Measurements from ENCODE around the gene RPL21.
"Not testable (repeated sequence)": the region's sequence is repeated elsewhere in the genome, so short reads cannot be mapped to it uniquely, and the experiment has no call there.

RPL21 gene

GRCh38 chr13:27259831-27260230 lies 8.5 kb downstream of the RPL21 start:
- DNase-seq: no peak

- DNase-seq: no peak
Observed at GRCh38 chr13:27261396-27261795, 10.0 kb downstream of the RPL21 start.

- DNase-seq: no peak
Observed at GRCh38 chr13:27263438-27263837, 12.1 kb downstream of the RPL21 start.

- no peak for DNase-seq
Observed at GRCh38 chr13:27264181-27264580, 12.8 kb downstream of the RPL21 start.

- no peak for DNase-seq
Observed at GRCh38 chr13:27264648-27265047, 13.3 kb downstream of the RPL21 start.

- no peak for DNase-seq
Observed at GRCh38 chr13:27266917-27267316, 15.6 kb downstream of the RPL21 start.

GRCh38 chr13:27267596-27267995 lies 16.2 kb downstream of the RPL21 start:
- DNase-seq: no peak

GRCh38 chr13:27269114-27269665 lies 17.8 kb downstream of the RPL21 start:
- no peak for DNase-seq

- DNase-seq: peak; percentile 93
Observed at GRCh38 chr13:27270594-27271520, 19.5 kb downstream of the RPL21 start, which contains the start of gene RASL11A. TSS of gene RASL11A (plus strand) at chr13:27270830. CDS start at chr13:27270945, 115 bp downstream.

- DNase-seq: no peak
Observed at GRCh38 chr13:27271570-27272096, 20.3 kb downstream of the RPL21 start.

GRCh38 chr13:27273658-27274425 lies 22.5 kb downstream of the RPL21 start:
- DNase-seq: no peak

- DNase-seq: no peak
Observed at GRCh38 chr13:27274631-27275030, 23.3 kb downstream of the RPL21 start.

GRCh38 chr13:27276188-27276587 lies 24.8 kb downstream of the RPL21 start:
- no peak for DNase-seq

GRCh38 chr13:27279506-27279905 lies 28.1 kb downstream of the RPL21 start:
- DNase-seq: no peak

GRCh38 chr13:27280009-27280656 lies 28.8 kb downstream of the RPL21 start:
- DNase-seq: no peak

- DNase-seq: no peak
Observed at GRCh38 chr13:27280841-27281240, 29.5 kb downstream of the RPL21 start.

- DNase-seq: no peak
Observed at GRCh38 chr13:27281420-27281819, 30.1 kb downstream of the RPL21 start.

- no peak for DNase-seq
Observed at GRCh38 chr13:27283906-27284493, 32.6 kb downstream of the RPL21 start.

- DNase-seq: no peak
Observed at GRCh38 chr13:27288392-27288791, 37.0 kb downstream of the RPL21 start.

GRCh38 chr13:27289011-27289665 lies 37.8 kb downstream of the RPL21 start:
- no peak for DNase-seq

- no peak for DNase-seq
Observed at GRCh38 chr13:27290715-27291114, 39.4 kb downstream of the RPL21 start.

GRCh38 chr13:27291967-27292366 lies 40.6 kb downstream of the RPL21 start:
- DNase-seq: not testable (repeated sequence)
